ENCODE measurements around the gene NSUN5.
A peak's percentile ranks its signal among the peaks of the same experiment; 100 is the strongest.

NSUN5 gene

GRCh38 chr7:73308665-73309214, at the start of gene NSUN5:
Gene NSUN5, minus strand, starts transcription at chr7:73308826. Its CDS starts 36 bp downstream, at chr7:73308790.
- DNase-seq (ENCODE audit: low read depth) = peak; percentile 97
- TF ChIP-seq, protein P1, sequence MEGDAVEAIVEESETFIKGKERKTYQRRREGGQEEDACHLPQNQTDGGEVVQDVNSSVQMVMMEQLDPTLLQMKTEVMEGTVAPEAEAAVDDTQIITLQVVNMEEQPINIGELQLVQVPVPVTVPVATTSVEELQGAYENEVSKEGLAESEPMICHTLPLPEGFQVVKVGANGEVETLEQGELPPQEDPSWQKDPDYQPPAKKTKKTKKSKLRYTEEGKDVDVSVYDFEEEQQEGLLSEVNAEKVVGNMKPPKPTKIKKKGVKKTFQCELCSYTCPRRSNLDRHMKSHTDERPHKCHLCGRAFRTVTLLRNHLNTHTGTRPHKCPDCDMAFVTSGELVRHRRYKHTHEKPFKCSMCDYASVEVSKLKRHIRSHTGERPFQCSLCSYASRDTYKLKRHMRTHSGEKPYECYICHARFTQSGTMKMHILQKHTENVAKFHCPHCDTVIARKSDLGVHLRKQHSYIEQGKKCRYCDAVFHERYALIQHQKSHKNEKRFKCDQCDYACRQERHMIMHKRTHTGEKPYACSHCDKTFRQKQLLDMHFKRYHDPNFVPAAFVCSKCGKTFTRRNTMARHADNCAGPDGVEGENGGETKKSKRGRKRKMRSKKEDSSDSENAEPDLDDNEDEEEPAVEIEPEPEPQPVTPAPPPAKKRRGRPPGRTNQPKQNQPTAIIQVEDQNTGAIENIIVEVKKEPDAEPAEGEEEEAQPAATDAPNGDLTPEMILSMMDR (IDR thresholded peaks at IDR 0.05; ENCODE audit: insufficient read depth, low read depth, low read length, missing control alignments) = no peak
- peak within 1 kb of the TSS; percentile 81 for H3K4me3 ChIP-seq (ENCODE audit: low read depth, low read length)

GRCh38 chr7:73356159-73356558, 47.5 kb upstream of the NSUN5 start:
- DNase-seq (ENCODE audit: low read depth) = no peak
- H3K4me3 ChIP-seq (ENCODE audit: low read depth, low read length) = no peak overlapping the region
- TF ChIP-seq, protein P1 (IDR thresholded peaks at IDR 0.05; ENCODE audit: insufficient read depth, low read depth, low read length, missing control alignments) = no peak

GRCh38 chr7:73354821-73355220, 46.2 kb upstream of the NSUN5 start:
- TF ChIP-seq, protein P1 (IDR thresholded peaks at IDR 0.05; ENCODE audit: insufficient read depth, low read depth, low read length, missing control alignments) = no peak
- H3K4me3 ChIP-seq (ENCODE audit: low read depth, low read length) = no peak overlapping the region
- DNase-seq (ENCODE audit: low read depth) = no peak

DNA sequence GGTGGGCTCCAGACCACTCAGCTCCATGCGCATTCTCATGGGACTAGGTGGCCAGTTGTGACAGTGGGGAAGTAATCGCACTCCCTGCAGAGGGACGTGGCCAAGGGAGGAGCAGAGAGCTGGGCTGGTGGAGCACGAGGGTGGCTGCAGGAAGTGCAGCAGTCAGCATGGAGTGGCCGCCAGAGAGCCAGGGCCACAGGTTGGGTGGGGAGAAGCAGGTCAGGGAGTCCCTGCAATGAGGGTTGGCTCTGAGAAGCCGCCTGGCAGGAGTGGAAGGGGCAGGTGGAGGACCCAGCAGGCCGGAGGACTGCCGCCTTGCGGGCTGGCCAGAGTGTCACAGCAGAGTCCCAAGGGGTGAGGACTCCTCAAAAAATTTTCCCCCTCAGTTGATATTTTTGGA, 45.6 kb upstream of the NSUN5 start:
- TF ChIP-seq, protein P1 (IDR thresholded peaks at IDR 0.05; ENCODE audit: insufficient read depth, low read depth, low read length, missing control alignments) = no peak
- DNase-seq (ENCODE audit: low read depth) = no peak
- H3K4me3 ChIP-seq (ENCODE audit: low read depth, low read length) = no peak overlapping the region

- TF ChIP-seq, protein P1 (IDR thresholded peaks at IDR 0.05; ENCODE audit: insufficient read depth, low read depth, low read length, missing control alignments) = no peak
- no peak overlapping the region for H3K4me3 ChIP-seq (ENCODE audit: low read depth, low read length)
- no peak for DNase-seq (ENCODE audit: low read depth)
Observed at GRCh38 chr7:73353243-73353642, 44.6 kb upstream of the NSUN5 start.

DNA sequence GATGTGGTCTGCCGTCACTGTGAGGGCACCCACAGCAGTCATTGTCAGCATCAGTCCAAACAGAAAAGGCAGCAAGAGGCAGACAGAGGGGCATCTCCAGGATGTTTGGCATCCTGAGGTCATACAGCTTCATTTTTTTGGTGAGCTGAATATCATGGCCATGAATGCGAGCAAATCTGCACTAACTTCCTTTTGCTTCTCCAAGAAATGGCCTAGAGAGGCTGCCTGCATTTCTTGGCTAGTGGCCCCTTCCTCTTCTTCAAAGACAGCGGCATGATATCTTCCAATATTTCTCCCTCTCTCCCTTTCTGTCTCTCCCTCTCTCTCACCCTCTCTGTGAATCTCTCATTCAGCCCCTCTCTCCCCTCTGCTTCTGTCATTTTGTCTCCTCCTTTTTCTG, 44.2 kb upstream of the NSUN5 start:
- TF ChIP-seq, protein P1 (IDR thresholded peaks at IDR 0.05; ENCODE audit: insufficient read depth, low read depth, low read length, missing control alignments) = no peak
- no peak overlapping the region for H3K4me3 ChIP-seq (ENCODE audit: low read depth, low read length)
- DNase-seq (ENCODE audit: low read depth) = no peak
